IMR-90 (cell line): ENCODE results near the gene BICD2. TPM values are rescaled to one million over a fixed set of nuclear protein-coding genes. Genes with fewer than 3 reads are reported as not detected.

Experiments used
- ATAC-seq: fragments of 200-7000 bp; cut with Tn5 transposase; 2 replicates; pipeline ENCODE4 v1.9.1; 2020; ENCODE audit warnings: low read depth, mild to moderate bottlenecking, moderate library complexity
- BruUV-seq: library from RNA; stranded (reverse); fragments of 400-500 nt; replicated peaks from 2 replicates; lab custom pipeline; 2021; lab: Mats Ljungman, UMichigan
- CTCF ChIA-PET: fragments of 300-600 bp; formaldehyde crosslinking; extraction: SDS; loops from one replicate; lab custom pipeline; 2021; ENCODE audit warnings: antibody characterized with exemption; lab: Yijun Ruan, JAX
- POLR2A ChIA-PET: fragments of 300-600 bp; sonication (Branson Sonifier 250); formaldehyde crosslinking; loops from one replicate; lab custom pipeline; 2022; ENCODE audit warnings: antibody characterized with exemption; ENCODE audit not compliant: unreplicated experiment; lab: Charles Lee
- DNase-seq: peaks from one replicate; pipeline ENCODE4 v3.0.0; 2013
- H2AFZ ChIP-seq: replicated peaks from 2 replicates; pipeline ENCODE3; 2013; ENCODE audit warnings: low read length, mild to moderate bottlenecking; ENCODE audit not compliant: poor library complexity
- H2AK5ac ChIP-seq: 2 replicates; pipeline ENCODE4 v1.6.1; 2013; ENCODE audit warnings: low read depth, low read length, inconsistent platforms
- H2AK9ac ChIP-seq: replicated peaks from 2 replicates; pipeline ENCODE3; 2013; ENCODE audit warnings: mild to moderate bottlenecking, low read depth, low read length, moderate library complexity; ENCODE audit not compliant: poor library complexity
- H2BK120ac ChIP-seq: 2 replicates; pipeline ENCODE4 v1.6.1; 2013; ENCODE audit warnings: low read depth, low read length, inconsistent platforms
- H2BK15ac ChIP-seq: 3 replicates; pipeline ENCODE4 v1.6.1; 2013; ENCODE audit warnings: low read depth, low read length, inconsistent platforms
- H2BK20ac ChIP-seq: 2 replicates; pipeline ENCODE4 v1.6.1; 2013; ENCODE audit warnings: low read depth, mild to moderate bottlenecking, inconsistent platforms, low read length, moderate library complexity
- H2BK5ac ChIP-seq: 2 replicates; pipeline ENCODE4 v1.6.1; 2013; ENCODE audit warnings: mild to moderate bottlenecking, low read depth, low read length, inconsistent platforms; ENCODE audit not compliant: poor library complexity, severe bottlenecking
- H3K14ac ChIP-seq: replicated peaks from 2 replicates; pipeline ENCODE4 v1.6.1; 2013; ENCODE audit warnings: low read depth, low read length, inconsistent platforms
- H3K18ac ChIP-seq: 2 replicates; pipeline ENCODE4 v1.6.1; 2013; ENCODE audit warnings: low read depth, low read length, control low read depth
- H3K23ac ChIP-seq: 2 replicates; pipeline ENCODE4 v1.6.1; 2013; ENCODE audit warnings: low read depth, low read length, inconsistent platforms
- H3K27ac ChIP-seq: 2 replicates; pipeline ENCODE4 v1.5.1; 2013; ENCODE audit warnings: mild to moderate bottlenecking, control low read depth, low read length; ENCODE audit not compliant: insufficient read depth
- H3K27me3 ChIP-seq: 2 replicates; pipeline ENCODE4 v1.6.1; 2013; ENCODE audit warnings: low read length; ENCODE audit not compliant: control insufficient read depth, insufficient read depth
- H3K36me3 ChIP-seq: 2 replicates; pipeline ENCODE4 v1.6.1; 2013; ENCODE audit warnings: low read length, mixed read lengths; ENCODE audit not compliant: control insufficient read depth, insufficient read depth
- H3K4ac ChIP-seq: 2 replicates; pipeline ENCODE4 v1.6.1; 2013; ENCODE audit warnings: low read depth, low read length, inconsistent platforms
- H3K4me1 ChIP-seq: 2 replicates; pipeline ENCODE4 v1.6.1; 2013; ENCODE audit warnings: low read length, mixed read lengths; ENCODE audit not compliant: control insufficient read depth, insufficient read depth
- H3K4me2 ChIP-seq: 2 replicates; pipeline ENCODE4 v1.6.1; 2013; ENCODE audit warnings: low read depth, mild to moderate bottlenecking, control low read depth, low read length, moderate library complexity
- H3K4me3 ChIP-seq: 2 replicates; pipeline ENCODE4 v1.5.1; 2013; ENCODE audit warnings: low read depth, mild to moderate bottlenecking, control low read depth, low read length, moderate library complexity; ENCODE audit not compliant: insufficient read depth
- H3K56ac ChIP-seq: 2 replicates; pipeline ENCODE4 v1.6.1; 2013; ENCODE audit warnings: low read length, inconsistent platforms; ENCODE audit not compliant: insufficient read depth; ENCODE audit errors: extremely low read depth
- H3K79me1 ChIP-seq, 2 experiments: 2 replicates each; pipeline ENCODE4 v1.6.1; 2013; ENCODE audit warnings: low read length in 2 of 2, inconsistent platforms in 1 of 2, low read depth in 1 of 2
- H3K9ac ChIP-seq: 2 replicates; pipeline ENCODE4 v1.6.1; 2013; ENCODE audit warnings: low read depth, low read length, control low read depth
- H3K9me1 ChIP-seq: 2 replicates; pipeline ENCODE4 v1.6.1; 2013; ENCODE audit warnings: low read length, inconsistent platforms; ENCODE audit not compliant: insufficient read depth
- H3K9me3 ChIP-seq: 2 replicates; pipeline ENCODE4 v1.6.1; 2013; ENCODE audit warnings: low read length; ENCODE audit not compliant: control insufficient read depth, insufficient read depth
- H4K20me1 ChIP-seq: 2 replicates; pipeline ENCODE4 v1.6.1; 2013; ENCODE audit warnings: low read length, inconsistent platforms; ENCODE audit not compliant: insufficient read depth
- H4K5ac ChIP-seq: 2 replicates; pipeline ENCODE4 v1.6.1; 2013; ENCODE audit warnings: mild to moderate bottlenecking, low read depth, low read length, control low read depth
- H4K8ac ChIP-seq, 2 experiments: 2 replicates each; pipeline ENCODE4 v1.6.1; 2013; ENCODE audit warnings: low read depth in 2 of 2, low read length in 2 of 2, control low read depth in 1 of 2, inconsistent platforms in 1 of 2
- H4K91ac ChIP-seq: 2 replicates; pipeline ENCODE4 v1.6.1; 2013; ENCODE audit warnings: low read depth, low read length, inconsistent platforms; ENCODE audit not compliant: insufficient read depth
- BHLHE40 ChIP-seq: fragments of 150-350 bp; IDR thresholded peaks from 2 replicates; pipeline ENCODE4 v1.6.1; 2016; ENCODE audit warnings: mild to moderate bottlenecking, low read depth, low read length
- CEBPB ChIP-seq: IDR thresholded peaks from 2 replicates; pipeline ENCODE4 v1.6.1; 2012; ENCODE audit warnings: low read depth, low read length, improper control_type of control experiment
- CHD1 ChIP-seq: IDR thresholded peaks from 2 replicates; pipeline ENCODE4 v1.6.1; 2012; ENCODE audit warnings: low read depth, low read length, improper control_type of control experiment
- FOS ChIP-seq: fragments of 150-350 bp; IDR thresholded peaks from 2 replicates; pipeline ENCODE4 v1.6.1; 2016; ENCODE audit warnings: low read depth, low read length
- MAFK ChIP-seq: IDR thresholded peaks from 2 replicates; pipeline ENCODE4 v1.6.1; 2012; ENCODE audit warnings: low read depth, low read length, improper control_type of control experiment
- MAZ ChIP-seq: IDR thresholded peaks from 2 replicates; pipeline ENCODE4 v1.6.1; 2012; ENCODE audit warnings: low read depth, mild to moderate bottlenecking, low read length, improper control_type of control experiment, moderate library complexity, borderline replicate concordance
- MXI1 ChIP-seq: IDR thresholded peaks from 2 replicates; pipeline ENCODE4 v1.6.1; 2012; ENCODE audit warnings: low read depth, mild to moderate bottlenecking, low read length, moderate library complexity, borderline replicate concordance
- NFE2L2 ChIP-seq: fragments of 150-350 bp; IDR thresholded peaks from 2 replicates; pipeline ENCODE4 v1.6.1; 2016; ENCODE audit warnings: low read depth, mild to moderate bottlenecking, low read length
- POLR2A ChIP-seq: IDR thresholded peaks from 2 replicates; pipeline ENCODE4 v1.6.1; 2012; ENCODE audit warnings: mild to moderate bottlenecking, low read depth, low read length
- RAD21 ChIP-seq: IDR thresholded peaks from 2 replicates; pipeline ENCODE4 v1.6.1; 2012; ENCODE audit warnings: low read length, improper control_type of control experiment
- RCOR1 ChIP-seq: IDR thresholded peaks from 2 replicates; pipeline ENCODE4 v1.6.1; 2012; ENCODE audit warnings: mild to moderate bottlenecking, low read length, improper control_type of control experiment; ENCODE audit not compliant: insufficient replicate concordance
- RFX5 ChIP-seq: IDR thresholded peaks from 2 replicates; pipeline ENCODE4 v1.8.0; 2012; ENCODE audit warnings: low read depth, mild to moderate bottlenecking, low read length, moderate library complexity
- SMC3 ChIP-seq: fragments of 150-350 bp; IDR thresholded peaks from 2 replicates; pipeline ENCODE4 v1.6.1; 2016; ENCODE audit warnings: low read depth, mild to moderate bottlenecking, antibody characterized with exemption, low read length, moderate library complexity
- WGBS, 2 experiments: methylation state at CpG; one replicate each; pipeline versions ENCODE4 v1.1.5 to v1.1.7; 2013; ENCODE audit warnings: missing lambda C conversion rate in 2 of 2; ENCODE audit not compliant: insufficient read length in 1 of 2; ENCODE audit errors: extremely low coverage in 2 of 2; 5-methylcytosine and 5-hydroxymethylcytosine counted together
- dilution Hi-C: fragments of 300-500 bp; cut with HindIII; formaldehyde crosslinking; loops from one replicate; pipeline ENCODE4 v1.14.3; 2018; ENCODE audit warnings: low sequenced_read_pairs; ENCODE audit not compliant: unreplicated experiment
- in situ Hi-C: fragments of 300-500 bp; cut with MboI; formaldehyde crosslinking; loops from 3 replicates; pipeline ENCODE4 v1.14.3; 2019; ENCODE audit warnings: low sequenced_read_pairs, inconsistent platforms, mixed read lengths
- intact Hi-C: fragments of 100-400 bp; cut with micrococcal nuclease; formaldehyde crosslinking; loops from 2 replicates; pipeline ENCODE4 v1.10.0; 2022
- polyA plus RNA-seq, 3 experiments: library from polyadenylated mRNA; depleted of rRNA; stranded (reverse); fragments of >200 nt; gene quantifications; 2 replicates each; pipeline ENCODE4 v1.2.3, GENCODE V29; 2012; ENCODE audit warnings: low replicate concordance in 1 of 3
- total RNA-seq: library from RNA; depleted of rRNA; stranded (reverse); fragments of >200 nt; gene quantifications from 2 replicates; pipeline ENCODE4 v1.2.3, GENCODE V29; 2012
- TF ChIP-seq, protein P1 (sequence below): conservative IDR thresholded peaks from 2 replicates; pipeline ENCODE4 v1.5.1; 2012; ENCODE audit warnings: mild to moderate bottlenecking, low read depth, low read length, improper control_type of control experiment
- TF ChIP-seq, protein P2 (sequence below): fragments of 150-350 bp; IDR thresholded peaks from 2 replicates; pipeline ENCODE4 v1.6.1; 2017; ENCODE audit warnings: mild to moderate bottlenecking, antibody characterized with exemption, low read length, low read depth
- TF ChIP-seq, protein P3 (sequence below): fragments of 150-350 bp; IDR thresholded peaks from 2 replicates; pipeline ENCODE4 v1.6.1; 2016; ENCODE audit warnings: low read depth, mild to moderate bottlenecking, low read length, moderate library complexity, borderline replicate concordance

Gene BICD2
- total and polyA plus RNA-seq, 2 of the 4 experiments (the other 2 are of a cell fraction), result 21.5 to 35.7 TPM

GRCh38 chr9:92725766-92726165 lies 38.9 kb downstream of the BICD2 start:
- peaks cover 39% of the 10 kb centered on the region for H3K36me3 ChIP-seq
- TF ChIP-seq FOS (no peak), CEBPB (no peak), SMC3 (no peak), MAZ (no peak), NFE2L2 (no peak), RCOR1 (no peak), CHD1 (no peak), RAD21 (no peak), MXI1 (no peak), BHLHE40 (no peak), RFX5 (no peak), MAFK (no peak), POLR2A (no peak)
- TF ChIP-seq, protein P1, sequence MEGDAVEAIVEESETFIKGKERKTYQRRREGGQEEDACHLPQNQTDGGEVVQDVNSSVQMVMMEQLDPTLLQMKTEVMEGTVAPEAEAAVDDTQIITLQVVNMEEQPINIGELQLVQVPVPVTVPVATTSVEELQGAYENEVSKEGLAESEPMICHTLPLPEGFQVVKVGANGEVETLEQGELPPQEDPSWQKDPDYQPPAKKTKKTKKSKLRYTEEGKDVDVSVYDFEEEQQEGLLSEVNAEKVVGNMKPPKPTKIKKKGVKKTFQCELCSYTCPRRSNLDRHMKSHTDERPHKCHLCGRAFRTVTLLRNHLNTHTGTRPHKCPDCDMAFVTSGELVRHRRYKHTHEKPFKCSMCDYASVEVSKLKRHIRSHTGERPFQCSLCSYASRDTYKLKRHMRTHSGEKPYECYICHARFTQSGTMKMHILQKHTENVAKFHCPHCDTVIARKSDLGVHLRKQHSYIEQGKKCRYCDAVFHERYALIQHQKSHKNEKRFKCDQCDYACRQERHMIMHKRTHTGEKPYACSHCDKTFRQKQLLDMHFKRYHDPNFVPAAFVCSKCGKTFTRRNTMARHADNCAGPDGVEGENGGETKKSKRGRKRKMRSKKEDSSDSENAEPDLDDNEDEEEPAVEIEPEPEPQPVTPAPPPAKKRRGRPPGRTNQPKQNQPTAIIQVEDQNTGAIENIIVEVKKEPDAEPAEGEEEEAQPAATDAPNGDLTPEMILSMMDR, result no peak
- TF ChIP-seq, protein P2, sequence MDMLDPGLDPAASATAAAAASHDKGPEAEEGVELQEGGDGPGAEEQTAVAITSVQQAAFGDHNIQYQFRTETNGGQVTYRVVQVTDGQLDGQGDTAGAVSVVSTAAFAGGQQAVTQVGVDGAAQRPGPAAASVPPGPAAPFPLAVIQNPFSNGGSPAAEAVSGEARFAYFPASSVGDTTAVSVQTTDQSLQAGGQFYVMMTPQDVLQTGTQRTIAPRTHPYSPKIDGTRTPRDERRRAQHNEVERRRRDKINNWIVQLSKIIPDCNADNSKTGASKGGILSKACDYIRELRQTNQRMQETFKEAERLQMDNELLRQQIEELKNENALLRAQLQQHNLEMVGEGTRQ, result no peak
- TF ChIP-seq, protein P3, sequence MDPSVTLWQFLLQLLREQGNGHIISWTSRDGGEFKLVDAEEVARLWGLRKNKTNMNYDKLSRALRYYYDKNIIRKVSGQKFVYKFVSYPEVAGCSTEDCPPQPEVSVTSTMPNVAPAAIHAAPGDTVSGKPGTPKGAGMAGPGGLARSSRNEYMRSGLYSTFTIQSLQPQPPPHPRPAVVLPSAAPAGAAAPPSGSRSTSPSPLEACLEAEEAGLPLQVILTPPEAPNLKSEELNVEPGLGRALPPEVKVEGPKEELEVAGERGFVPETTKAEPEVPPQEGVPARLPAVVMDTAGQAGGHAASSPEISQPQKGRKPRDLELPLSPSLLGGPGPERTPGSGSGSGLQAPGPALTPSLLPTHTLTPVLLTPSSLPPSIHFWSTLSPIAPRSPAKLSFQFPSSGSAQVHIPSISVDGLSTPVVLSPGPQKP, result no peak
- H3K9ac ChIP-seq, result no peak overlapping the region
- no peak overlapping the region for H2BK20ac ChIP-seq
- H3K4me1 ChIP-seq, result peaks cover 3% of the 10 kb centered on the region; the same call in 1 of the 2 replicates
- H4K8ac ChIP-seq, result no peak overlapping the region
- no peak for ATAC-seq
- no peak overlapping the region for H2AK5ac ChIP-seq
- intact Hi-C loops, result loop anchor here (5.0 kb wide), 1 partner anchor 37 kb away; the partner anchor contains the start of gene BICD2
- no peak overlapping the region for H3K14ac ChIP-seq
- H3K27ac ChIP-seq, result no peak overlapping the region
- peaks cover 31% of the 10 kb centered on the region for H3K9me1 ChIP-seq
- no peak overlapping the region for H2AK9ac ChIP-seq
- H2AFZ ChIP-seq, result no peak overlapping the region
- H2BK120ac ChIP-seq, result no peak overlapping the region
- no peak overlapping the region for H2BK15ac ChIP-seq
- H3K4ac ChIP-seq, result no peak overlapping the region; the same call in 1 of the 2 replicates
- no peak overlapping the region for H3K23ac ChIP-seq
- dilution Hi-C loops, result no loop called here
- no peak overlapping the region for H3K4me2 ChIP-seq
- no peak overlapping the region for H4K5ac ChIP-seq
- no peak overlapping the region for H3K18ac ChIP-seq
- peaks cover 59% of the 10 kb centered on the region for H4K20me1 ChIP-seq
- no peaks in the 10 kb centered on the region for H3K9me3 ChIP-seq
- H3K27me3 ChIP-seq, result no peaks in the 10 kb centered on the region
- no peak overlapping the region for H4K91ac ChIP-seq
- peaks cover 42 to 89% of the 10 kb centered on the region in 2 experiments for H3K79me1 ChIP-seq
- no peak for DNase-seq
- no peak overlapping the region for H3K4me3 ChIP-seq
- in situ Hi-C loops, result no loop called here
- H3K56ac ChIP-seq, result no peak overlapping the region
- POLR2A ChIA-PET, result no interaction called here
- CTCF ChIA-PET, result no interaction called here
- no TSS peak for BruUV-seq
- no peak overlapping the region for H2BK5ac ChIP-seq
- WGBS, 2 experiments, result no CpG with 5 or more reads among the region's 1 CpG
